ENCODE results near the gene MAL.
A peak's percentile ranks its signal among the peaks of the same experiment; 100 is the strongest.

The MAL gene

GRCh38 chr2:95050385-95051300 lies 25.1 kb downstream of the MAL start:
- no peak for FAIRE-seq
- DNase-seq (ENCODE audit: insufficient read length, low spot score) = no peak
- TF ChIP-seq CTCF (IDR thresholded peaks at IDR 0.05; ENCODE audit: insufficient read depth, missing control alignments) = no peak

- FAIRE-seq = no peak
- no peak for TF ChIP-seq CTCF (IDR thresholded peaks at IDR 0.05; ENCODE audit: insufficient read depth, missing control alignments)
- DNase-seq (ENCODE audit: insufficient read length, low spot score) = no peak
Observed at GRCh38 chr2:95051626-95052025, 26.1 kb downstream of the MAL start.

DNA sequence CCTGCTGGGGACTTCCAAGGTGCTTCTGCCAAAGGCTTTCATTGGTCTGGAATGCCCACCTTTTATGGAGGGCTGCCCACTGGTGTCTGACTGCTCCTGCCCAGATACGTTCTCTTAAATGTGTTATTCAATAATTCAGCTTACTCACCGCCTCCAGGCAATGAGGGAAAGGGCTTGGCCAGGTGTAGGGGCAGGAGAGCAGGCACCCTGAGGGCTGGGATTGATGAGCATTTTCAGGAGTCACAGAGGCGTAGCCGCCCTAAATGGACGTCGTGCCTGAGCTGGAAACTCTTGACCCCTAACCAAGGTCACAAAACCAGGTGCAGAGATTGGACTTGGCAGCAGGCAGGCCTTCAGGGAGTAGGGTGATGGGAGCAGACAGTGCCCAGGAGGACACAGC lies 26.8 kb downstream of the MAL start:
- TF ChIP-seq CTCF (IDR thresholded peaks at IDR 0.05; ENCODE audit: insufficient read depth, missing control alignments) = no peak
- FAIRE-seq = no peak
- no peak for DNase-seq (ENCODE audit: insufficient read length, low spot score)

DNA sequence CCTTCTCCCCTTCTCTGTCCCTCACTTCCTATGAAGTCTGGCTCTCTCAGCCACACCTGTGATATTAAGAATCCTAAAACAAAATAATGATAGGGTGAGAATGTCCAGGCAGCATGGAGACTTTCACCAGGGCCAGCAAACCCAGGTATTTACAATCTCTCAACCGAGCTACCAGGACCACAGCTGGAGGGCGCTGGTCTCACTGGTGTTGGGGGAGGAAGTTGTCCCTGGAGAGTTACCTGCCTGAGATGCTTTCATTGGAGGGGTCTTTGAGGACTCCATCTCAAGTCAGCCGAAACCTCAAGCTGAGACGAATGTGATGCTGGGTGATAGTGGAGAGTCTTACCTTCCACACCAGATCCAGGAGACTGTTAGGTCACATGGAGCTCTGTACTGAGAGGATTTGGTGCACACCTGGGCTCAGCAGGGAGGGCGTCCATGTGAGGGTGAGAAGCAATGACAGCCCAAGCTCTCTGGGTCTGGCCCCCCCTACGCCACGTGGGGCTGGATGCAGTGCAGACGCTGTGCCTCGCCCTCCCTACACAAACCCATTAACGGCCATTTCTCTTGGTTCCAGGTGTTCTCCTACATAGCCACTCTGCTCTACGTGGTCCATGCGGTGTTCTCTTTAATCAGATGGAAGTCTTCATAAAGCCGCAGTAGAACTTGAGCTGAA lies 27.4 kb downstream of the MAL start:
- FAIRE-seq (no peak), DNase-seq (ENCODE audit: insufficient read length, low spot score) (no peak)
- TF ChIP-seq CTCF (IDR thresholded peaks at IDR 0.05; ENCODE audit: insufficient read depth, missing control alignments) = no peak

- TF ChIP-seq CTCF (IDR thresholded peaks at IDR 0.05; ENCODE audit: insufficient read depth, missing control alignments) = peak; percentile 2
- FAIRE-seq = no peak
- no peak for DNase-seq (ENCODE audit: insufficient read length, low spot score)
Observed at GRCh38 chr2:95053543-95053942, 28.0 kb downstream of the MAL start.

DNA sequence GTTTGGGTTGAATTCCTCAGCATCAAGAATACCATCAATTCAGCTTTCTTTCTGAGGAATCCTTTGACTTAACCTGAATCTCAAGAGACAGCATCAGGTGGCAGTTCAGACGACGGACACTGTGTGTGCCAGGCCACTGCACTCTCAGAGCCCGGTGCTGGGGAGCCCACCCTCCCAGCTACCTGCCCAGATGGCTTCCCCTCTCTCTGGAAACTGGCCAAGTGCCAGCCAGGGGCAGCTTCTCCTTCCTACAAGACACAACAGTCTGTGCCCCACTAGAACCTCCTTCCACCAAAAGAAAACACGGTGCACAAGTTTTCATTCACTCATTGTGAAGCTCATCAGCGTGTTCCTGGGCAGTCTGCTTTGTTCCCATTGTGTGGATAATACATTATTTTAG lies 28.5 kb downstream of the MAL start:
- no peak for TF ChIP-seq CTCF (IDR thresholded peaks at IDR 0.05; ENCODE audit: insufficient read depth, missing control alignments)
- FAIRE-seq (no peak), DNase-seq (ENCODE audit: insufficient read length, low spot score) (no peak)

DNA sequence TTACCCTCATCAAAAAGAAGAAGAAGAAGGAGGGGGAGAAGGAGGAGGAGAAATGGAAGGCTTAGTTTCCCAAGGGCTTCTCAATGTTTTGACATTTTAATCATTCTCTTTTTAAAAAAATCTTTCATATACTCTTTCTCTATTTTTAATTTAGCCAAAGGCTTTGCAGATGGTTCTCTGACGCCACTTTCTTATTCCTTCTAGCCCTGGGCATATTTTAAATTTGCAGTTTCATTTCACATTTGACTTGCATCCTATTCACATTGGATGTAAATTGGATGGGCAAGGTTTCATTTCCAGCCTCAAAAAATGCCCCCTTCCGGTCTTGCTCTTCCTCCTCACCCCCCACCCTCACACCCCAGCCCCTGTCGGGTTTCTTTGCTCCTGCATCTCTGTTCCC lies 29.8 kb downstream of the MAL start:
- TF ChIP-seq CTCF (IDR thresholded peaks at IDR 0.05; ENCODE audit: insufficient read depth, missing control alignments) = no peak
- FAIRE-seq = no peak
- no peak for DNase-seq (ENCODE audit: insufficient read length, low spot score)

Data from D721Med (cell line).